Neural progenitor cell (in vitro differentiated cells): Measurements from ENCODE around the gene CUBN. TPM values are rescaled to one million over a fixed set of nuclear protein-coding genes. Genes with fewer than 3 reads are reported as not detected.

Experiments used
- DNase-seq: peaks from one replicate; pipeline ENCODE4 v3.0.0-alpha.2; 2016; ENCODE audit warnings: low spot score
- H2AFZ ChIP-seq: fragments of 200-600 bp; sonication (generic); replicated peaks from 2 replicates; pipeline ENCODE4 v1.6.1; 2016; ENCODE audit warnings: antibody characterized with exemption
- H3F3A ChIP-seq: fragments of 200-600 bp; sonication (generic); 2 replicates; pipeline ENCODE4 v1.6.1; 2016; ENCODE audit warnings: antibody characterized with exemption, low read depth
- H3K27ac ChIP-seq: fragments of 200-600 bp; sonication (generic); 2 replicates; pipeline ENCODE4 v1.5.1; 2016; ENCODE audit warnings: mild to moderate bottlenecking
- H3K27me3 ChIP-seq: fragments of 200-600 bp; sonication (generic); 2 replicates; pipeline ENCODE4 v1.6.1; 2016; ENCODE audit warnings: mild to moderate bottlenecking, moderate library complexity
- H3K36me3 ChIP-seq: fragments of 200-600 bp; sonication (generic); 2 replicates; pipeline ENCODE4 v1.5.1; 2016
- H3K4me1 ChIP-seq: fragments of 200-600 bp; sonication (generic); 2 replicates; pipeline ENCODE4 v1.6.1; 2016; ENCODE audit warnings: mixed run types
- H3K4me2 ChIP-seq: fragments of 200-600 bp; sonication (generic); 2 replicates; pipeline ENCODE4 v1.6.1; 2016
- H3K4me3 ChIP-seq: fragments of 200-600 bp; sonication (generic); 2 replicates; pipeline ENCODE4 v1.5.1; 2016
- H3K79me2 ChIP-seq: fragments of 200-600 bp; sonication (generic); 2 replicates; pipeline ENCODE4 v1.6.1; 2016; ENCODE audit warnings: low read depth
- H3K9ac ChIP-seq: fragments of 200-600 bp; sonication (generic); 2 replicates; pipeline ENCODE4 v1.6.1; 2016
- H3K9me3 ChIP-seq: fragments of 200-600 bp; sonication (generic); 2 replicates; pipeline ENCODE4 v1.5.1; 2016; ENCODE audit warnings: low read depth
- H4K20me1 ChIP-seq: fragments of 200-600 bp; sonication (generic); 2 replicates; pipeline ENCODE4 v1.6.1; 2016; ENCODE audit warnings: low read depth
- H3K27ac Mint-ChIP-seq: 3 replicates; pipeline ENCODE4 v1.8.0; 2021; ENCODE audit warnings: mixed read lengths
- H3K27me3 Mint-ChIP-seq: 2 replicates; pipeline ENCODE4 v1.8.0; 2022; ENCODE audit warnings: low read depth, mild to moderate bottlenecking, inconsistent platforms, moderate library complexity, mixed read lengths; ENCODE audit not compliant: insufficient read depth
- H3K36me3 Mint-ChIP-seq: 3 replicates; pipeline ENCODE4 v1.8.0; 2021; ENCODE audit warnings: mixed read lengths
- H3K4me1 Mint-ChIP-seq: 3 replicates; pipeline ENCODE4 v1.8.0; 2021; ENCODE audit warnings: mixed read lengths
- H3K4me3 Mint-ChIP-seq: 3 replicates; pipeline ENCODE4 v1.8.0; 2021; ENCODE audit warnings: mild to moderate bottlenecking, moderate library complexity, mixed read lengths
- H3K9me3 Mint-ChIP-seq: 3 replicates; pipeline ENCODE4 v1.8.0; 2020; ENCODE audit warnings: mixed read lengths
- CTCF ChIP-seq: fragments of 200-600 bp; sonication (generic); IDR thresholded peaks from 2 replicates; pipeline ENCODE4 v1.5.1; 2017; ENCODE audit warnings: antibody characterized with exemption, mild to moderate bottlenecking
- EZH2 ChIP-seq: fragments of 200-600 bp; sonication (generic); IDR thresholded peaks from 2 replicates; pipeline ENCODE4 v1.6.1; 2017; ENCODE audit warnings: antibody characterized with exemption, mild to moderate bottlenecking, moderate library complexity
- EZH2phosphoT487 ChIP-seq: fragments of 200-600 bp; sonication (generic); IDR thresholded peaks from 2 replicates; pipeline ENCODE4 v1.6.1; 2017; ENCODE audit warnings: antibody characterized with exemption
- total RNA-seq: library from RNA; depleted of rRNA; stranded (reverse); fragments of >200 nt; gene quantifications from 2 replicates; pipeline ENCODE4 v1.2.3, GENCODE V29; 2015; ENCODE audit warnings: low replicate concordance

CUBN gene
- total RNA-seq, 1 donor from 2014 or later: 2.2 TPM

GRCh38 chr10:16848562-16849154 is 281.0 kb downstream of the CUBN start:
- Histone ChIP-seq H3K9me3 (no peaks in the 10 kb centered on the region), H3K4me3 (no peak overlapping the region), H3K36me3 (no peaks in the 10 kb centered on the region), H4K20me1 (no peaks in the 10 kb centered on the region), H3K27ac (no peak overlapping the region), H3K4me1 (no peaks in the 10 kb centered on the region), H3K4me2 (no peak overlapping the region), H3F3A (no peaks in the 10 kb centered on the region), H3K27me3 (no peaks in the 10 kb centered on the region), H2AFZ (no peak overlapping the region), H3K9ac (no peak overlapping the region), H3K79me2 (no peaks in the 10 kb centered on the region)
- H3K4me3 Mint-ChIP-seq: no peak overlapping the region
- TF ChIP-seq EZH2phosphoT487 (no peak), EZH2 (no peak), CTCF (no peak)
- H3K9me3 Mint-ChIP-seq: no peaks in the 10 kb centered on the region
- no peak for DNase-seq
- H3K36me3 Mint-ChIP-seq: no peaks in the 10 kb centered on the region
- peaks cover 25% of the 10 kb centered on the region for H3K4me1 Mint-ChIP-seq
- H3K27ac Mint-ChIP-seq: no peak overlapping the region
- peaks cover 2% of the 10 kb centered on the region for H3K27me3 Mint-ChIP-seq

GRCh38 chr10:16847644-16848043 is 282.0 kb downstream of the CUBN start:
- H3K27me3 Mint-ChIP-seq: peaks cover 2% of the 10 kb centered on the region
- no peak for DNase-seq
- no peaks in the 10 kb centered on the region for H3K9me3 ChIP-seq
- H3K36me3 ChIP-seq: no peaks in the 10 kb centered on the region
- no peak overlapping the region for H3K4me3 Mint-ChIP-seq
- no peaks in the 10 kb centered on the region for H3K9me3 Mint-ChIP-seq
- H3F3A ChIP-seq: no peaks in the 10 kb centered on the region
- TF ChIP-seq EZH2phosphoT487 (no peak), EZH2 (no peak), CTCF (no peak)
- H3K4me3 ChIP-seq: no peak overlapping the region
- H3K9ac ChIP-seq: no peak overlapping the region
- no peak overlapping the region for H2AFZ ChIP-seq
- H3K27ac ChIP-seq: no peak overlapping the region
- H3K36me3 Mint-ChIP-seq: no peaks in the 10 kb centered on the region
- no peaks in the 10 kb centered on the region for H3K79me2 ChIP-seq
- H3K4me1 ChIP-seq: no peaks in the 10 kb centered on the region
- no peaks in the 10 kb centered on the region for H3K27me3 ChIP-seq
- no peaks in the 10 kb centered on the region for H4K20me1 ChIP-seq
- no peak overlapping the region for H3K4me2 ChIP-seq
- no peak overlapping the region for H3K27ac Mint-ChIP-seq
- H3K4me1 Mint-ChIP-seq: peaks cover 22% of the 10 kb centered on the region

GRCh38 chr10:16845248-16845647 is 284.4 kb downstream of the CUBN start:
- Histone ChIP-seq H3K27ac (no peak overlapping the region), H3F3A (no peaks in the 10 kb centered on the region), H3K9ac (no peak overlapping the region), H3K9me3 (no peaks in the 10 kb centered on the region), H3K79me2 (no peaks in the 10 kb centered on the region), H3K27me3 (no peaks in the 10 kb centered on the region), H3K4me2 (no peak overlapping the region), H3K4me1 (no peaks in the 10 kb centered on the region), H2AFZ (no peak overlapping the region), H3K36me3 (no peaks in the 10 kb centered on the region), H3K4me3 (no peak overlapping the region), H4K20me1 (no peaks in the 10 kb centered on the region)
- TF ChIP-seq EZH2phosphoT487: no peak
- no peak for TF ChIP-seq EZH2
- no peak for TF ChIP-seq CTCF
- Mint-ChIP-seq H3K27ac (no peak overlapping the region), H3K9me3 (no peaks in the 10 kb centered on the region), H3K27me3 (peaks cover 2% of the 10 kb centered on the region), H3K4me3 (no peak overlapping the region), H3K36me3 (no peaks in the 10 kb centered on the region), H3K4me1 (peaks cover 22% of the 10 kb centered on the region)
- DNase-seq: no peak
